ENCODE results near the gene MOV10L1. TPM values are rescaled to one million over a fixed set of nuclear protein-coding genes. Genes with fewer than 3 reads are reported as not detected.

Gene MOV10L1
- total and polyA plus RNA-seq, 11 donors: 0.06 to 0.63 (median 0.13) TPM; not detected in 6

GRCh38 chr22:50057278-50058060, 32.3 kb upstream of the MOV10L1 start:
- Histone ChIP-seq H3K27me3 (peaks cover 9 to 37% (median 25%) of the 10 kb centered on the region in 9 donors), H3K27ac (no peak overlapping the region), H3K36me3 (no peaks in the 10 kb centered on the region), H3K4me3 (no peak overlapping the region), H3K4me1 (peaks cover 0 to 18% (median 9%) of the 10 kb centered on the region in 12 donors), H3K9me3 (peaks cover 0 to 17% (median 11%) of the 10 kb centered on the region in 12 donors)
- ATAC-seq (no peak), DNase-seq (peak in 1 of 5 donors; percentile 14)
- TF ChIP-seq CTCF (IDR thresholded peaks at IDR 0.05) (no peak), POLR2A (IDR thresholded peaks at IDR 0.05) (no peak)
- intact Hi-C loops (cut with DNase I): no loop called here
- 81 to 88% (median 86%) methylated on average over 13 to 14 of the region's 14 CpGs for WGBS, 4 donors

GRCh38 chr22:50058061-50058905, 31.5 kb upstream of the MOV10L1 start, which contains the start of gene TTLL8:
TTLL8 (minus strand) TSS chr22:50058298.
- WGBS, 4 donors: 6 to 38% (median 9%) methylated on average over 11 to 102 of the region's 102 CpGs
- ATAC-seq (no peak), DNase-seq (peak in 1 of 5 donors; percentile 18)
- no peak for TF ChIP-seq POLR2A (IDR thresholded peaks at IDR 0.05)
- TF ChIP-seq CTCF (IDR thresholded peaks at IDR 0.05): no peak
- intact Hi-C loops (cut with DNase I): no loop called here
- peaks cover 9 to 37% (median 25%) of the 10 kb centered on the region in 9 donors for H3K27me3 ChIP-seq
- H3K4me1 ChIP-seq: peaks cover 0 to 18% (median 9%) of the 10 kb centered on the region in 12 donors
- H3K4me3 ChIP-seq: peak within 1 kb of the TSS in 6 of 12 donors; percentile 10 to 27 (median 23)
- H3K27ac ChIP-seq: no peak within 1 kb of the TSS
- H3K9me3 ChIP-seq: peaks cover 0 to 9% (median 5%) of the 10 kb centered on the region in 12 donors
- no peaks in the 10 kb centered on the region for H3K36me3 ChIP-seq

DNA sequence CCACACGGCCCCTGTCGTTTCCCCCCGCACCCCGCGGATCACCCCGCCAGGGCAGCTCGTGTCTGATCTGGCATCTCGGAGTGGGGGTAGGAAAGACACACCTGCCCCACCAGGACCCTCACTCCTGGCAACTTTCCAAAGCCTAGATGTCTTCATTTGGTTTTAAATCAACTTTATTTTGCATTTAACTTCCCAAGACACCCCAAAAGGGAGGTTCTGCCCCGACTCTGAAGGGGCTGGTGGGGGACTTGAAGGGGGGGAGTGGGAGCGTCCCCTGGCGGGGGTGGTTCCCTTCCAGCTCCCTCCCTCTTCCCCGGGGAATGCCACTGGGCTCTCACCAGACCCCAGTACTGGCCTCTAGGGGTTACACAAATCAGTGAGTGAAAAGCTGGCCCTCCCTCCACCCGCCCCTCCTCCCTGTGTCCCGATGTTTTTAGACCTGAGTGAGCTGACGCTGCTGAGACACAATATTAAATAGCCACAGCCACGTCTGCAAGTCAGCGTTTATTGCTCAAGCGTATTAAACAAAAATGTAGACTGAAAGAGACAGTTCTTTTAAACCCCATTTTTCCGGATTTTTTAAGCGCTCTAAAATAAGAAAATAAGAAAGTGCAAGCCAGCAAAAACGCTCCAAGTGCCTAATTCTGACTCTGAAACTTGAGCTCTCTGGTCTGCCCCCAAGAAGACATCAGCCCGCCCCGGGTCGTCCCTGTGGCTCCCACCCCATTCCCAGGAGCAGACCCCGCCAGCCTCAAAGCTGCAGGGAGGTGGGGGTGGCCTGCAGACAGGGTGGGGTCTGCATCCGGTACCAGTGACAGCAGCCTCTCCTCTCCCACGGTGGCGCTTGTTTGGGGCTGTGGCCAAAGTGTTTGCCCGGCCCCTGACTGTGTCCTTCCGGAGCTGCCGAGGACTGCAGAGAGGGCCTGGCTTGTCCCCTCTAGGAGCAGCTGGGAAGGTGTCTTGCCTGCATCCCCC, 30.6 kb upstream of the MOV10L1 start:
- WGBS, 4 donors: 5 to 13% (median 10%) methylated on average over 18 to 31 of the region's 31 CpGs
- Histone ChIP-seq H3K27me3 (peaks cover 9 to 41% (median 25%) of the 10 kb centered on the region in 9 donors), H3K27ac (no peak overlapping the region), H3K4me3 (peak overlapping the region in 6 of 12 donors; percentile 10 to 27 (median 23)), H3K36me3 (no peaks in the 10 kb centered on the region), H3K4me1 (peaks cover 0 to 18% (median 9%) of the 10 kb centered on the region in 12 donors), H3K9me3 (peaks cover 0 to 2% (median 0%) of the 10 kb centered on the region in 12 donors)
- DNase-seq: peak in 1 of 5 donors; percentile 16
- TF ChIP-seq POLR2A (IDR thresholded peaks at IDR 0.05) (no peak), CTCF (IDR thresholded peaks at IDR 0.05) (peak in 3 of 12 donors; percentile 7 to 12 (median 11))
- intact Hi-C loops (cut with DNase I): no loop called here
- ATAC-seq: peak in 2 of 4 donors; percentile 26 to 31

Data from heart left ventricle (tissue), 16 donors.